Measurements from ENCODE around the gene TFF1.

DNA sequence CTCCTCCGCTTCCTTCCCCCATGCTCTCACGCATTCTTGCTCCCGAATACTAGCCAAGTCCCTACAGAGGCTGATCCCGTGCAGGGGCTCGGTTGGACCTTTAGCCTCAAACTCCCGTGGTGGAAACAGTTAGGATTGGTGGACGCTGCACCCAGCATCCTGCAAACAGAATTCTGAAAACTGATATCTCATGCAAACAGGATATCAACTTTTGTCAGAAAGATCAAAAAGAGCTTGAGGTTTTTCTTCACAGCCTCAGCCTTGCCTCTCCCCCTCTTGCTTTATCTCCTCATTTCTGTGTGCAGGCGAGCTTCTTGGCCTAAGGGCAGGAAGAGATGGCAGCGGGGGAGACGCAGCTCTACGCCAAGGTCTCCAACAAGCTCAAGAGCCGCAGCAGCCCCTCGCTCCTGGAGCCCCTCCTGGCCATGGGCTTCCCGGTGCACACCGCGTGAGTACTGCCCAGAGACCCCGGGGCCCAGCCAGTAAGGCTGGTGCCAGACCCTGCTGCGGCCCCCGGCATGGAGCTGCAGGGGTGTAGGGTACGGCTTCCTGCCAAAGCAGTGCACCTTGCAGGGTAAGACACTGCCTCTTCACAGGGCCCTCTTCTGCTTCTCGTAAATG is 37.4 kb upstream of the TFF1 start, which contains the start of gene UBASH3A:
- TF ChIP-seq, protein P1, sequence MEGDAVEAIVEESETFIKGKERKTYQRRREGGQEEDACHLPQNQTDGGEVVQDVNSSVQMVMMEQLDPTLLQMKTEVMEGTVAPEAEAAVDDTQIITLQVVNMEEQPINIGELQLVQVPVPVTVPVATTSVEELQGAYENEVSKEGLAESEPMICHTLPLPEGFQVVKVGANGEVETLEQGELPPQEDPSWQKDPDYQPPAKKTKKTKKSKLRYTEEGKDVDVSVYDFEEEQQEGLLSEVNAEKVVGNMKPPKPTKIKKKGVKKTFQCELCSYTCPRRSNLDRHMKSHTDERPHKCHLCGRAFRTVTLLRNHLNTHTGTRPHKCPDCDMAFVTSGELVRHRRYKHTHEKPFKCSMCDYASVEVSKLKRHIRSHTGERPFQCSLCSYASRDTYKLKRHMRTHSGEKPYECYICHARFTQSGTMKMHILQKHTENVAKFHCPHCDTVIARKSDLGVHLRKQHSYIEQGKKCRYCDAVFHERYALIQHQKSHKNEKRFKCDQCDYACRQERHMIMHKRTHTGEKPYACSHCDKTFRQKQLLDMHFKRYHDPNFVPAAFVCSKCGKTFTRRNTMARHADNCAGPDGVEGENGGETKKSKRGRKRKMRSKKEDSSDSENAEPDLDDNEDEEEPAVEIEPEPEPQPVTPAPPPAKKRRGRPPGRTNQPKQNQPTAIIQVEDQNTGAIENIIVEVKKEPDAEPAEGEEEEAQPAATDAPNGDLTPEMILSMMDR (IDR thresholded peaks at IDR 0.05) = no peak
- no peak for TF ChIP-seq ZFX (IDR thresholded peaks at IDR 0.05; ENCODE audit: borderline replicate concordance)

Measured in 22Rv1 (cell line).